Neural cell (in vitro differentiated cells): ENCODE results near the gene RERE. TPM values are rescaled to one million over a fixed set of nuclear protein-coding genes. Genes with fewer than 3 reads are reported as not detected.

Experiments used
- H2AFZ ChIP-seq: fragments of 200-600, 300-800 bp; sonication (generic), shearing (Covaris generic); 2 replicates; pipeline ENCODE4 v1.6.0; 2014; ENCODE audit warnings: low read depth, mild to moderate bottlenecking, antibody characterized with exemption, low read length, moderate library complexity
- H3F3A ChIP-seq: fragments of 200-600 bp; shearing (Covaris generic); 2 replicates; pipeline ENCODE4 v1.6.1; 2016; ENCODE audit warnings: mild to moderate bottlenecking, moderate library complexity, mixed read lengths, antibody characterized with exemption, low read length; ENCODE audit not compliant: insufficient read depth, poor library complexity, severe bottlenecking
- H3K27ac ChIP-seq: fragments of 200-600, 300-800 bp; sonication (generic), shearing (Covaris generic); 2 replicates; pipeline ENCODE4 v1.5.1; 2014; ENCODE audit warnings: mild to moderate bottlenecking, low read length, moderate library complexity
- H3K27me3 ChIP-seq: fragments of 300-800, 200-600 bp; sonication (generic), shearing (Covaris generic); 2 replicates; pipeline ENCODE4 v1.6.0; 2014; ENCODE audit warnings: mild to moderate bottlenecking, low read depth, low read length, moderate library complexity; ENCODE audit not compliant: insufficient read depth
- H3K36me3 ChIP-seq: fragments of 300-800, 200-600 bp; sonication (generic), shearing (Covaris generic); 2 replicates; pipeline ENCODE4 v1.5.1; 2014; ENCODE audit warnings: mild to moderate bottlenecking, antibody characterized with exemption, low read length, moderate library complexity; ENCODE audit not compliant: insufficient read depth
- H3K4me2 ChIP-seq: fragments of 300-800, 200-600 bp; sonication (generic), shearing (Covaris generic); 2 replicates; pipeline ENCODE4 v1.6.0; 2014; ENCODE audit warnings: mild to moderate bottlenecking, low read length
- H3K4me3 ChIP-seq: fragments of 300-800, 200-600 bp; sonication (generic), shearing (Covaris generic); 2 replicates; pipeline ENCODE4 v1.5.1; 2014; ENCODE audit warnings: mild to moderate bottlenecking, low read length, moderate library complexity
- H3K79me2 ChIP-seq: fragments of 200-600 bp; shearing (Covaris generic); replicated peaks from 2 replicates; pipeline ENCODE4 v1.6.0; 2014; ENCODE audit warnings: mild to moderate bottlenecking, low read length, moderate library complexity; ENCODE audit not compliant: insufficient read depth
- H3K9ac ChIP-seq: fragments of 300-800, 200-600 bp; sonication (generic), shearing (Covaris generic); 2 replicates; pipeline ENCODE4 v1.6.1; 2016; ENCODE audit warnings: mild to moderate bottlenecking, low read length, mixed read lengths
- H3K9me2 ChIP-seq: fragments of 200-600 bp; shearing (Covaris generic); 2 replicates; pipeline ENCODE4 v1.6.1; 2016; ENCODE audit warnings: mild to moderate bottlenecking, low read length, mixed read lengths; ENCODE audit not compliant: insufficient read depth
- H3K9me3 ChIP-seq: fragments of 200-600, 300-800 bp; sonication (generic), shearing (Covaris generic); 2 replicates; pipeline ENCODE4 v1.6.1; 2016; ENCODE audit warnings: mild to moderate bottlenecking, mixed run types, low read length, moderate library complexity, mixed read lengths
- H4K20me1 ChIP-seq: fragments of 200-600 bp; shearing (Covaris generic); 2 replicates; pipeline ENCODE4 v1.6.1; 2016; ENCODE audit warnings: mild to moderate bottlenecking, mixed run types; ENCODE audit not compliant: insufficient read depth
- EP300 ChIP-seq: fragments of 450-650 bp; conservative IDR thresholded peaks from 2 replicates; pipeline ENCODE4 v1.6.1; 2014; ENCODE audit warnings: antibody characterized with exemption, mild to moderate bottlenecking, moderate library complexity; ENCODE audit not compliant: poor library complexity, severe bottlenecking
- EZH2 ChIP-seq: fragments of 200-600, 300-800 bp; shearing (Covaris generic), sonication (generic); IDR thresholded peaks from 2 replicates; pipeline ENCODE4 v1.6.1; 2014; ENCODE audit warnings: antibody characterized with exemption, low read length, borderline replicate concordance, mild to moderate bottlenecking; ENCODE audit not compliant: insufficient read depth, poor library complexity, severe bottlenecking
- MXI1 ChIP-seq: fragments of 450-650 bp; conservative IDR thresholded peaks from 2 replicates; pipeline ENCODE4 v1.6.1; 2014; ENCODE audit warnings: antibody characterized with exemption, mild to moderate bottlenecking; ENCODE audit not compliant: poor library complexity, severe bottlenecking
- POLR2AphosphoS5 ChIP-seq: IDR thresholded peaks from 2 replicates; pipeline ENCODE4 v1.6.1; 2012
- RAD21 ChIP-seq: fragments of 450-650 bp; conservative IDR thresholded peaks from 2 replicates; pipeline ENCODE4 v1.6.1; 2014; ENCODE audit warnings: antibody characterized with exemption, mild to moderate bottlenecking, moderate library complexity
- SMC3 ChIP-seq: fragments of 450-650 bp; conservative IDR thresholded peaks from 2 replicates; pipeline ENCODE4 v1.6.1; 2014; ENCODE audit warnings: antibody characterized with exemption, mild to moderate bottlenecking, moderate library complexity; ENCODE audit not compliant: poor library complexity
- TAF1 ChIP-seq: IDR thresholded peaks from 2 replicates; pipeline ENCODE4 v1.6.1; 2012; ENCODE audit warnings: low read depth
- polyA plus RNA-seq: library from polyadenylated mRNA; depleted of rRNA; stranded (reverse); fragments of >200 nt; gene quantifications from 2 replicates; pipeline ENCODE4 v1.2.3, GENCODE V29; 2014
- TF ChIP-seq, protein P1 (sequence below): fragments of 450-650 bp; IDR thresholded peaks from 2 replicates; pipeline ENCODE4 v1.5.1; 2014; ENCODE audit warnings: antibody characterized with exemption, mild to moderate bottlenecking, moderate library complexity; ENCODE audit not compliant: poor library complexity, severe bottlenecking
- TF ChIP-seq, protein P2 (sequence below): IDR thresholded peaks from 2 replicates; pipeline ENCODE4 v1.6.1; 2012; ENCODE audit warnings: borderline replicate concordance

Gene RERE
- polyA plus RNA-seq, 1 donor from 2014 or later, result 21.0 TPM

GRCh38 chr1:8481650-8482380 is 335.6 kb downstream of the RERE start:
- Histone ChIP-seq H3K79me2 (peaks cover 3% of the 10 kb centered on the region), H4K20me1 (no peaks in the 10 kb centered on the region), H3K9me3 (no peaks in the 10 kb centered on the region), H3K9ac (no peak overlapping the region), H3K9me2 (no peaks in the 10 kb centered on the region), H3K27me3 (no peaks in the 10 kb centered on the region), H3K4me2 (no peak overlapping the region), H3K4me3 (no peak overlapping the region), H2AFZ (no peak overlapping the region), H3K27ac (no peak overlapping the region), H3K36me3 (no peaks in the 10 kb centered on the region), H3F3A (no peaks in the 10 kb centered on the region)
- TF ChIP-seq MXI1, result no peak
- TF ChIP-seq EZH2, result no peak
- no peak for TF ChIP-seq RAD21
- TF ChIP-seq POLR2AphosphoS5, result no peak
- TF ChIP-seq, protein P1, sequence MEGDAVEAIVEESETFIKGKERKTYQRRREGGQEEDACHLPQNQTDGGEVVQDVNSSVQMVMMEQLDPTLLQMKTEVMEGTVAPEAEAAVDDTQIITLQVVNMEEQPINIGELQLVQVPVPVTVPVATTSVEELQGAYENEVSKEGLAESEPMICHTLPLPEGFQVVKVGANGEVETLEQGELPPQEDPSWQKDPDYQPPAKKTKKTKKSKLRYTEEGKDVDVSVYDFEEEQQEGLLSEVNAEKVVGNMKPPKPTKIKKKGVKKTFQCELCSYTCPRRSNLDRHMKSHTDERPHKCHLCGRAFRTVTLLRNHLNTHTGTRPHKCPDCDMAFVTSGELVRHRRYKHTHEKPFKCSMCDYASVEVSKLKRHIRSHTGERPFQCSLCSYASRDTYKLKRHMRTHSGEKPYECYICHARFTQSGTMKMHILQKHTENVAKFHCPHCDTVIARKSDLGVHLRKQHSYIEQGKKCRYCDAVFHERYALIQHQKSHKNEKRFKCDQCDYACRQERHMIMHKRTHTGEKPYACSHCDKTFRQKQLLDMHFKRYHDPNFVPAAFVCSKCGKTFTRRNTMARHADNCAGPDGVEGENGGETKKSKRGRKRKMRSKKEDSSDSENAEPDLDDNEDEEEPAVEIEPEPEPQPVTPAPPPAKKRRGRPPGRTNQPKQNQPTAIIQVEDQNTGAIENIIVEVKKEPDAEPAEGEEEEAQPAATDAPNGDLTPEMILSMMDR, result no peak
- no peak for TF ChIP-seq SMC3
- TF ChIP-seq EP300, result no peak
- TF ChIP-seq, protein P2, sequence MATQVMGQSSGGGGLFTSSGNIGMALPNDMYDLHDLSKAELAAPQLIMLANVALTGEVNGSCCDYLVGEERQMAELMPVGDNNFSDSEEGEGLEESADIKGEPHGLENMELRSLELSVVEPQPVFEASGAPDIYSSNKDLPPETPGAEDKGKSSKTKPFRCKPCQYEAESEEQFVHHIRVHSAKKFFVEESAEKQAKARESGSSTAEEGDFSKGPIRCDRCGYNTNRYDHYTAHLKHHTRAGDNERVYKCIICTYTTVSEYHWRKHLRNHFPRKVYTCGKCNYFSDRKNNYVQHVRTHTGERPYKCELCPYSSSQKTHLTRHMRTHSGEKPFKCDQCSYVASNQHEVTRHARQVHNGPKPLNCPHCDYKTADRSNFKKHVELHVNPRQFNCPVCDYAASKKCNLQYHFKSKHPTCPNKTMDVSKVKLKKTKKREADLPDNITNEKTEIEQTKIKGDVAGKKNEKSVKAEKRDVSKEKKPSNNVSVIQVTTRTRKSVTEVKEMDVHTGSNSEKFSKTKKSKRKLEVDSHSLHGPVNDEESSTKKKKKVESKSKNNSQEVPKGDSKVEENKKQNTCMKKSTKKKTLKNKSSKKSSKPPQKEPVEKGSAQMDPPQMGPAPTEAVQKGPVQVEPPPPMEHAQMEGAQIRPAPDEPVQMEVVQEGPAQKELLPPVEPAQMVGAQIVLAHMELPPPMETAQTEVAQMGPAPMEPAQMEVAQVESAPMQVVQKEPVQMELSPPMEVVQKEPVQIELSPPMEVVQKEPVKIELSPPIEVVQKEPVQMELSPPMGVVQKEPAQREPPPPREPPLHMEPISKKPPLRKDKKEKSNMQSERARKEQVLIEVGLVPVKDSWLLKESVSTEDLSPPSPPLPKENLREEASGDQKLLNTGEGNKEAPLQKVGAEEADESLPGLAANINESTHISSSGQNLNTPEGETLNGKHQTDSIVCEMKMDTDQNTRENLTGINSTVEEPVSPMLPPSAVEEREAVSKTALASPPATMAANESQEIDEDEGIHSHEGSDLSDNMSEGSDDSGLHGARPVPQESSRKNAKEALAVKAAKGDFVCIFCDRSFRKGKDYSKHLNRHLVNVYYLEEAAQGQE, result no peak
- no peak for TF ChIP-seq TAF1

DNA sequence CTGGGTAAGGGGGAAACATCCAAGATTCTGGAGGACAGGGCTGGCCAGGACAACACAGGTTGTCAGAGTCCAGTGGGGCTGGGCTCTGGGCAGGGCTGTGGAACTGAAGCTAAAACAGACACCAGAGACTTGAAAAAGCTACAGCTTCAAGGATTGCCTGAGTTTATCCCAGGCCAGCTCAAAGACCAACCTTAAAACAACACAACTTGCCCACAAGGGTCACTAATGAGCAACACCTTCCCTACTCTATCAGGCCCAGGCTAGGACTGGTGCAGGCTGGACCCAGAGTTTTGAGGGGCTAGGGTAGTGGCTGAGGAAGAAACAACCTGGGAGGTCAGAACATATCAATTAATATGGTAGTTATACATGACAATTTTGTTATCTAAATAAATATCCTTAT is 338.9 kb downstream of the RERE start:
- H3K27ac ChIP-seq, result no peak overlapping the region
- H3K27me3 ChIP-seq, result no peaks in the 10 kb centered on the region
- no peak overlapping the region for H3K4me2 ChIP-seq
- no peak overlapping the region for H3K9ac ChIP-seq
- H3K9me2 ChIP-seq, result no peaks in the 10 kb centered on the region
- TF ChIP-seq, protein P2, result no peak
- TF ChIP-seq, protein P1, result no peak
- TF ChIP-seq MXI1 (no peak), EP300 (no peak)
- no peaks in the 10 kb centered on the region for H3K9me3 ChIP-seq
- H2AFZ ChIP-seq, result no peak overlapping the region
- no peaks in the 10 kb centered on the region for H3F3A ChIP-seq
- H3K36me3 ChIP-seq, result no peaks in the 10 kb centered on the region
- H3K79me2 ChIP-seq, result peaks cover 3% of the 10 kb centered on the region
- no peak overlapping the region for H3K4me3 ChIP-seq
- H4K20me1 ChIP-seq, result no peaks in the 10 kb centered on the region
